Heart left ventricle (tissue), 13 donors: Measurements from ENCODE around the gene GSDME.

Source experiments
- POLR2A ChIP-seq, 2 donors: fragments of 450-650 bp; IDR thresholded peaks; one replicate each; pipeline ENCODE4 v1.6.1; 2017; ENCODE audit warnings: antibody characterized with exemption in 2 of 2, mild to moderate bottlenecking in 2 of 2, moderate library complexity in 2 of 2
- TF ChIP-seq, protein P1 (sequence below), 12 donors: fragments of 200-600 bp; sonication (generic) in 4 of 12; IDR thresholded peaks; one replicate each; pipeline versions ENCODE4 v1.5.0 to v1.8.0; 2018 to 2022; ENCODE audit warnings: antibody characterized with exemption in 12 of 12, mild to moderate bottlenecking in 5 of 12
- donor health status: ischemic (EF 13 %, LVEDD 7.1; RV severe dilation, severe dysfunction).
- donor health status: DM: no; HTN: yes; CAD: no.
- donor health status: DM: no; HTN: no; CAD: no.
- donor health status: ischemic (EF 25% LVEDD 6.9; RV normal size, moderate dysfunction).
- donor health status: ischemic (EF 25% LVEDD 5.7; RV mildly dilated, moderate dysfunction).
- donor health status: ischemic (EF 35%, LVEDD 5.7; RV mildly dilated, moderate dysfunction).
- donor health status: nonischemic (EF 11% LVEDD 7.7; RV severe dilation, severe dysfunction).
- donor health status: DM: yes; HTN: yes; CAD: no.
- donor health status: PGD.
- donor health status: ischemic (EF 29% LVEDD 5.4; RV normal size, mild dysfunction).
- donor health status: nonischemic (EF 23%, LVEDD 6.1; RV moderate dilation, normal function).

DNA sequence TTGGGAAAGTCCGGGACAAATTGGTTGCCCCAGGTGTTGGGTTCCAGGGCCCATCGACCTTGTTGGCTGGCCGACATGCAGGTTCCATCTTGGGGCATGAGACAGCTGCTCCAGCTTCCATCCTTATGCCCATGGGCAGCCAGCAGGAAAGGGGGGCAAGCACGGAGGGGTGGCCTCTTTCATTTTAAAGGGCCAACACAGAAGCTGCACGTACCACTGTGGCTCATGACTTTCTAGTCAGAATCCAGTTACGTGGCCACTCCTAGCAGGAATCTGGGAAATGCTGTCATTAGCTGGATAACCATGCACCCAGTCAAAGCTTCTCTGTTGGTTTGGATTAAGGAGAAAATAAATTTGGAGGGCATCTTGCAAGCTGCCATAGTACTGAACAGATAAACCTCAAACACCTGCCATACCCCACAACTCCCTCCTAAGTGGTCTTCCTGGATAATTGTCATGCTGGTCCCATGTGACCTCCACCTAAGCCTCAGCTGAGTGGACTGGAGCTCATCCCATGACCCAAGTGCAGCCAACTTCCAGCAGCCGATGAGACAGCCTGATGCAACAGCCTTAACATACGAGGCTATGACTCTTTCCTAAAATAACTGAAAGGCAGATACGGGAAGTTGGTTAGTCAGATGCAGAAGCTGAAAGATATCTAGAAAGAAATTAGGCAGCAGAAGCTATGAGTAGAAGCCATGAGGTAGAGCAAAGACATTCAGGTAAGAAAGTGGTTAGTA is 21.4 kb upstream of the GSDME start:
- TF ChIP-seq, protein P1, sequence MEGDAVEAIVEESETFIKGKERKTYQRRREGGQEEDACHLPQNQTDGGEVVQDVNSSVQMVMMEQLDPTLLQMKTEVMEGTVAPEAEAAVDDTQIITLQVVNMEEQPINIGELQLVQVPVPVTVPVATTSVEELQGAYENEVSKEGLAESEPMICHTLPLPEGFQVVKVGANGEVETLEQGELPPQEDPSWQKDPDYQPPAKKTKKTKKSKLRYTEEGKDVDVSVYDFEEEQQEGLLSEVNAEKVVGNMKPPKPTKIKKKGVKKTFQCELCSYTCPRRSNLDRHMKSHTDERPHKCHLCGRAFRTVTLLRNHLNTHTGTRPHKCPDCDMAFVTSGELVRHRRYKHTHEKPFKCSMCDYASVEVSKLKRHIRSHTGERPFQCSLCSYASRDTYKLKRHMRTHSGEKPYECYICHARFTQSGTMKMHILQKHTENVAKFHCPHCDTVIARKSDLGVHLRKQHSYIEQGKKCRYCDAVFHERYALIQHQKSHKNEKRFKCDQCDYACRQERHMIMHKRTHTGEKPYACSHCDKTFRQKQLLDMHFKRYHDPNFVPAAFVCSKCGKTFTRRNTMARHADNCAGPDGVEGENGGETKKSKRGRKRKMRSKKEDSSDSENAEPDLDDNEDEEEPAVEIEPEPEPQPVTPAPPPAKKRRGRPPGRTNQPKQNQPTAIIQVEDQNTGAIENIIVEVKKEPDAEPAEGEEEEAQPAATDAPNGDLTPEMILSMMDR (IDR thresholded peaks at IDR 0.05), result no peak
- no peak for TF ChIP-seq POLR2A (IDR thresholded peaks at IDR 0.05)
